PC-3 (cell line): ENCODE measurements around the gene ANAPC2. TPM values are rescaled to one million over a fixed set of nuclear protein-coding genes. Genes with fewer than 3 reads are reported as not detected.

Experiments used
- ATAC-seq: fragments of 200-7000 bp; cut with Tn5 transposase; 2 replicates; pipeline ENCODE4 v1.9.1; 2020; ENCODE audit warnings: mild to moderate bottlenecking, moderate library complexity
- BruUV-seq: library from RNA; stranded (reverse); fragments of 400-500 nt; replicated peaks from 2 replicates; lab custom pipeline; 2021; lab: Mats Ljungman, UMichigan
- CTCF ChIA-PET: fragments of 300-600 bp; sonication (Branson Sonifier 250); formaldehyde crosslinking; loops from one replicate; lab custom pipeline; 2022; ENCODE audit warnings: antibody characterized with exemption; lab: Charles Lee
- POLR2A ChIA-PET: fragments of 300-600 bp; sonication (Branson Sonifier 250); formaldehyde crosslinking; loops from one replicate; lab custom pipeline; 2022; ENCODE audit warnings: antibody characterized with exemption; ENCODE audit not compliant: unreplicated experiment; lab: Charles Lee
- DNase-seq: peaks from one replicate; pipeline ENCODE4 v3.0.0-alpha.2; 2015
- H2AFZ ChIP-seq: fragments of 300-600 bp; sonication (generic); 2 replicates; pipeline ENCODE4 v1.6.0; 2016; ENCODE audit warnings: antibody characterized with exemption, low read length
- H3F3A ChIP-seq: fragments of 300-600 bp; sonication (generic); one replicate; pipeline ENCODE4 v1.6.0; 2017; ENCODE audit warnings: antibody characterized with exemption, low read length, control low read depth, mild to moderate bottlenecking; ENCODE audit not compliant: unreplicated experiment
- H3K27ac ChIP-seq: fragments of 300-600 bp; sonication (generic); 2 replicates; pipeline ENCODE4 v1.5.1; 2016; ENCODE audit warnings: mild to moderate bottlenecking, low read length
- H3K27me3 ChIP-seq: fragments of 300-600 bp; sonication (generic); 2 replicates; pipeline ENCODE4 v1.6.1; 2016; ENCODE audit warnings: low read length, mixed read lengths
- H3K36me3 ChIP-seq: fragments of 300-600 bp; sonication (generic); 2 replicates; pipeline ENCODE4 v1.6.1; 2016; ENCODE audit warnings: low read depth, mixed run types, low read length, mixed read lengths
- H3K4me1 ChIP-seq: fragments of 300-600 bp; sonication (generic); 2 replicates; pipeline ENCODE4 v1.5.1; 2016; ENCODE audit warnings: low read length; ENCODE audit not compliant: insufficient read depth
- H3K4me2 ChIP-seq: fragments of 300-600 bp; sonication (generic); 2 replicates; pipeline ENCODE4 v1.6.0; 2016; ENCODE audit warnings: low read length
- H3K4me3 ChIP-seq: fragments of 300-600 bp; sonication (generic); 2 replicates; pipeline ENCODE4 v1.5.1; 2016; ENCODE audit warnings: mild to moderate bottlenecking, low read length, mixed read lengths
- H3K79me2 ChIP-seq: fragments of 300-600 bp; sonication (generic); 2 replicates; pipeline ENCODE4 v1.6.1; 2017; ENCODE audit warnings: low read length, mixed read lengths
- H3K9ac ChIP-seq: fragments of 300-600 bp; sonication (generic); 2 replicates; pipeline ENCODE4 v1.6.0; 2016; ENCODE audit warnings: mild to moderate bottlenecking, low read length
- H3K9me2 ChIP-seq: fragments of 300-600 bp; sonication (generic); replicated peaks from 2 replicates; pipeline ENCODE4 v1.6.1; 2016; ENCODE audit warnings: mixed run types, low read length, mixed read lengths
- H3K9me3 ChIP-seq: fragments of 300-600 bp; sonication (generic); 2 replicates; pipeline ENCODE4 v1.6.1; 2016; ENCODE audit warnings: low read length, mixed read lengths
- H4K20me1 ChIP-seq: fragments of 300-600 bp; sonication (generic); 2 replicates; pipeline ENCODE4 v1.6.1; 2016; ENCODE audit warnings: low read length, mixed read lengths
- CTCF ChIP-seq: fragments of 300-600 bp; sonication (generic); conservative IDR thresholded peaks from 2 replicates; pipeline ENCODE4 v1.5.1; 2017; ENCODE audit warnings: antibody characterized with exemption, low read depth, mild to moderate bottlenecking, low read length
- EZH2 ChIP-seq: fragments of 300-600 bp; sonication (generic); IDR thresholded peaks from one replicate; pipeline ENCODE4 v1.6.1; 2017; ENCODE audit warnings: antibody characterized with exemption, mild to moderate bottlenecking, low read length; ENCODE audit not compliant: unreplicated experiment
- EZH2phosphoT487 ChIP-seq: fragments of 300-600 bp; sonication (generic); IDR thresholded peaks from 2 replicates; pipeline ENCODE4 v1.6.1; 2018; ENCODE audit warnings: mild to moderate bottlenecking, antibody characterized with exemption, low read length, borderline replicate concordance
- intact Hi-C: fragments of 100-400 bp; cut with micrococcal nuclease; formaldehyde crosslinking; loops from 2 replicates; pipeline ENCODE4 v1.9.0; 2023
- total RNA-seq: library from RNA; depleted of rRNA; stranded (reverse); fragments of >200 nt; gene quantifications from 2 replicates; pipeline ENCODE4 v1.2.3, GENCODE V29; 2014

The ANAPC2 gene
- total RNA-seq, 1 experiment from 2014 or later = 21.6 TPM

- no TSS peak for BruUV-seq
- no peak overlapping the region for H3K9ac ChIP-seq
- peak; percentile 74 for DNase-seq
These were observed 48.0 kb upstream of the ANAPC2 start for GRCh38 chr9:137236238-137236935.

GRCh38 chr9:137235424-137236237, 47.3 kb upstream of the ANAPC2 start:
- H2AFZ ChIP-seq = no peak overlapping the region
- H3K4me3 ChIP-seq = no peak overlapping the region
- ChIA-PET POLR2A (no interaction called here), CTCF (interaction anchor here (1.0 kb wide), 2 partner anchors 8 to 18 kb away, joined by 3 to 7 read pairs; partner anchors contain the start of gene RNF224)
- no peaks in the 10 kb centered on the region for H3K36me3 ChIP-seq
- H3K9me3 ChIP-seq = no peaks in the 10 kb centered on the region
- TF ChIP-seq EZH2phosphoT487 = no peak
- TF ChIP-seq CTCF = no peak
- TF ChIP-seq EZH2 = no peak
- H3F3A ChIP-seq = no peaks in the 10 kb centered on the region
- no peak overlapping the region for H3K9ac ChIP-seq
- H3K4me1 ChIP-seq = peaks cover 22% of the 10 kb centered on the region
- DNase-seq (no peak), ATAC-seq (no peak)
- intact Hi-C loops = no loop called here
- H4K20me1 ChIP-seq = no peaks in the 10 kb centered on the region
- no peaks in the 10 kb centered on the region for H3K9me2 ChIP-seq
- no peak overlapping the region for H3K27ac ChIP-seq
- H3K4me2 ChIP-seq = no peak overlapping the region
- H3K79me2 ChIP-seq = peaks cover 25% of the 10 kb centered on the region
- BruUV-seq = no TSS peak
- no peaks in the 10 kb centered on the region for H3K27me3 ChIP-seq

More at GRCh38 chr9:137236238-137236935, 48.0 kb upstream of the ANAPC2 start:
- Histone ChIP-seq H3K27me3 (no peaks in the 10 kb centered on the region), H3K4me1 (peaks cover 22% of the 10 kb centered on the region), H4K20me1 (no peaks in the 10 kb centered on the region), H3K4me2 (no peak overlapping the region), H3K27ac (no peak overlapping the region), H3K79me2 (peaks cover 25% of the 10 kb centered on the region), H3K9me2 (no peaks in the 10 kb centered on the region), H3K9me3 (no peaks in the 10 kb centered on the region), H3F3A (no peaks in the 10 kb centered on the region), H2AFZ (no peak overlapping the region), H3K36me3 (no peaks in the 10 kb centered on the region), H3K4me3 (no peak overlapping the region)
- ChIA-PET POLR2A (no interaction called here), CTCF (interaction anchor here (0.5 to 1.0 kb wide), 5 partner anchors 9 to 166 kb away, joined by 3 to 8 read pairs (median 4); partner anchors contain the start of gene RNF224)
- ATAC-seq = peak; percentile 20
- intact Hi-C loops = no loop called here
- TF ChIP-seq EZH2phosphoT487 (no peak), CTCF (peak; percentile 92)
